H9 (cell line): ENCODE data around the gene INTS12. TPM values are rescaled to one million over a fixed set of nuclear protein-coding genes. Genes with fewer than 3 reads are reported as not detected.

Source experiments
- DNase-seq: peaks from one replicate; pipeline ENCODE4 v3.0.0-alpha.2; 2017
- H2AFZ ChIP-seq: one replicate; pipeline ENCODE4 v1.6.1; 2013; ENCODE audit warnings: mild to moderate bottlenecking, low read length, control low read depth, moderate library complexity
- H2AK5ac ChIP-seq: 2 replicates; pipeline ENCODE4 v1.6.1; 2013; ENCODE audit warnings: low read length, control low read depth, mixed read lengths; ENCODE audit not compliant: insufficient read length
- H2BK120ac ChIP-seq: one replicate; pipeline ENCODE4 v1.6.1; 2013; ENCODE audit warnings: low read depth, mild to moderate bottlenecking, low read length, control low read depth, inconsistent platforms; ENCODE audit not compliant: poor library complexity, severe bottlenecking
- H2BK12ac ChIP-seq: 2 replicates; pipeline ENCODE4 v1.6.1; 2013; ENCODE audit warnings: low read length, control low read depth, mixed read lengths, low read depth; ENCODE audit not compliant: insufficient read length
- H2BK15ac ChIP-seq: 2 replicates; pipeline ENCODE4 v1.6.1; 2013; ENCODE audit warnings: low read depth, low read length, control low read depth
- H2BK20ac ChIP-seq: one replicate; pipeline ENCODE4 v1.6.1; 2013; ENCODE audit warnings: low read depth, mild to moderate bottlenecking, low read length, control low read depth, inconsistent platforms; ENCODE audit not compliant: poor library complexity, severe bottlenecking
- H2BK5ac ChIP-seq: 2 replicates; pipeline ENCODE4 v1.6.1; 2013; ENCODE audit warnings: low read length, control low read depth, mixed read lengths; ENCODE audit not compliant: insufficient read length
- H3K14ac ChIP-seq: 2 replicates; pipeline ENCODE4 v1.6.1; 2013; ENCODE audit warnings: low read length, control low read depth; ENCODE audit not compliant: insufficient read depth
- H3K18ac ChIP-seq: 2 replicates; pipeline ENCODE4 v1.6.1; 2013; ENCODE audit warnings: low read depth, mild to moderate bottlenecking, mixed read lengths, low read length, control low read depth; ENCODE audit not compliant: insufficient read length
- H3K23ac ChIP-seq: 2 replicates; pipeline ENCODE4 v1.6.1; 2013; ENCODE audit warnings: low read length, control low read depth, mixed read lengths, low read depth; ENCODE audit not compliant: insufficient read length
- H3K23me2 ChIP-seq: 2 replicates; pipeline ENCODE4 v1.6.1; 2013; ENCODE audit warnings: low read depth, mild to moderate bottlenecking, mixed read lengths, low read length, control low read depth; ENCODE audit not compliant: insufficient read length, poor library complexity, severe bottlenecking
- H3K27ac ChIP-seq: 2 replicates; pipeline ENCODE4 v1.5.1; 2013; ENCODE audit warnings: low read length, control low read depth, mixed read lengths, low read depth; ENCODE audit not compliant: insufficient read length
- H3K27me3 ChIP-seq: 2 replicates; pipeline ENCODE4 v1.6.1; 2013; ENCODE audit warnings: low read length, control low read depth, inconsistent platforms; ENCODE audit not compliant: insufficient read depth
- H3K4ac ChIP-seq: 2 replicates; pipeline ENCODE4 v1.6.1; 2013; ENCODE audit warnings: low read depth, mild to moderate bottlenecking, control low read depth, inconsistent platforms, low read length, moderate library complexity
- H3K4me1 ChIP-seq: 2 replicates; pipeline ENCODE4 v1.6.1; 2013; ENCODE audit warnings: low read length, control low read depth, inconsistent platforms; ENCODE audit not compliant: insufficient read depth
- H3K4me2 ChIP-seq: 2 replicates; pipeline ENCODE4 v1.6.1; 2013; ENCODE audit warnings: low read length, control low read depth, mixed read lengths; ENCODE audit not compliant: insufficient read length, insufficient read depth
- H3K56ac ChIP-seq: 2 replicates; pipeline ENCODE4 v1.6.1; 2013; ENCODE audit warnings: low read depth, mild to moderate bottlenecking, mixed read lengths, low read length, control low read depth; ENCODE audit not compliant: insufficient read length
- H3K79me1 ChIP-seq: 2 replicates; pipeline ENCODE4 v1.6.1; 2013; ENCODE audit warnings: low read depth, mild to moderate bottlenecking, moderate library complexity, low read length, control low read depth, inconsistent platforms; ENCODE audit not compliant: insufficient read depth, poor library complexity, severe bottlenecking
- H3K79me2 ChIP-seq: 2 replicates; pipeline ENCODE4 v1.6.1; 2013; ENCODE audit warnings: low read length, control low read depth, inconsistent platforms; ENCODE audit not compliant: insufficient read depth
- H3K9ac ChIP-seq: 2 replicates; pipeline ENCODE4 v1.6.1; 2013; ENCODE audit warnings: low read length, control low read depth, mixed read lengths; ENCODE audit not compliant: insufficient read length; ENCODE audit errors: extremely low read depth
- H3K9me3 ChIP-seq: one replicate; pipeline ENCODE4 v1.6.1; 2013; ENCODE audit warnings: low read depth, low read length, inconsistent platforms; ENCODE audit not compliant: control insufficient read depth
- H3T11ph ChIP-seq: one replicate; pipeline ENCODE4 v1.6.1; 2013; ENCODE audit warnings: mild to moderate bottlenecking, low read length, control low read depth, inconsistent platforms
- H4K20me1 ChIP-seq: one replicate; pipeline ENCODE4 v1.6.1; 2013; ENCODE audit not compliant: control insufficient read depth, insufficient read length, insufficient read depth
- H4K5ac ChIP-seq: 2 replicates; pipeline ENCODE4 v1.6.1; 2013; ENCODE audit warnings: low read depth, mild to moderate bottlenecking, mixed read lengths, low read length, control low read depth; ENCODE audit not compliant: insufficient read length
- H4K8ac ChIP-seq: replicated peaks from 2 replicates; pipeline ENCODE4 v1.6.1; 2013; ENCODE audit warnings: low read length, control low read depth, mixed read lengths, low read depth; ENCODE audit not compliant: insufficient read length
- H4K91ac ChIP-seq: 2 replicates; pipeline ENCODE4 v1.6.1; 2013; ENCODE audit warnings: low read depth, mild to moderate bottlenecking, moderate library complexity, mixed read lengths, low read length, control low read depth; ENCODE audit not compliant: insufficient read length
- H3K27ac Mint-ChIP-seq, 3 experiments: 2 replicates in 2 of 3; 3 replicates in 1 of 3; pipeline ENCODE4 v1.8.0; 2020 to 2021; ENCODE audit warnings: mixed read lengths in 3 of 3, mild to moderate bottlenecking in 1 of 3, moderate library complexity in 1 of 3
- H3K27me3 Mint-ChIP-seq: 2 replicates; pipeline ENCODE4 v1.8.0; 2021; ENCODE audit warnings: low read depth, mild to moderate bottlenecking, moderate library complexity, mixed read lengths
- H3K36me3 Mint-ChIP-seq, 3 experiments: 2 replicates in 2 of 3; 3 replicates in 1 of 3; pipeline ENCODE4 v1.8.0; 2020 to 2021; ENCODE audit warnings: low read depth in 3 of 3, mixed read lengths in 3 of 3; ENCODE audit not compliant: insufficient read depth in 1 of 3
- H3K4me1 Mint-ChIP-seq, 2 experiments: 2 replicates each; pipeline ENCODE4 v1.8.0; 2020; ENCODE audit warnings: mixed read lengths in 2 of 2
- H3K4me3 Mint-ChIP-seq, 2 experiments: 2 replicates in 1 of 2; 3 replicates in 1 of 2; pipeline ENCODE4 v1.8.0; 2020 to 2021; ENCODE audit warnings: mild to moderate bottlenecking in 2 of 2, mixed read lengths in 2 of 2, moderate library complexity in 1 of 2
- H3K9me3 Mint-ChIP-seq, 2 experiments: 2 replicates in 1 of 2; 3 replicates in 1 of 2; pipeline ENCODE4 v1.8.0; 2020; ENCODE audit warnings: mild to moderate bottlenecking in 2 of 2, mixed read lengths in 2 of 2, moderate library complexity in 1 of 2
- WGBS: extraction: QIAGEN DNeasy Blood & Tissue Kit; methylation state at CpG from one replicate; pipeline ENCODE4 v1.1.7; 2013; ENCODE audit warnings: missing lambda C conversion rate, low lambda C conversion rate, mixed read lengths; ENCODE audit not compliant: insufficient read length; ENCODE audit errors: extremely low coverage; 5-methylcytosine and 5-hydroxymethylcytosine counted together
- total RNA-seq: library from RNA; stranded (reverse); gene quantifications from 2 replicates; pipeline ENCODE4 v1.2.1, GENCODE V29; 2021
- TF ChIP-seq, protein P1 (sequence below): fragments of 200-600 bp; sonication (generic); conservative IDR thresholded peaks from 3 replicates; pipeline ENCODE4 v1.8.0; 2021; ENCODE audit warnings: antibody characterized with exemption, mild to moderate bottlenecking

Gene INTS12
- total RNA-seq, 1 experiment from 2014 or later = 15.6 TPM

DNA sequence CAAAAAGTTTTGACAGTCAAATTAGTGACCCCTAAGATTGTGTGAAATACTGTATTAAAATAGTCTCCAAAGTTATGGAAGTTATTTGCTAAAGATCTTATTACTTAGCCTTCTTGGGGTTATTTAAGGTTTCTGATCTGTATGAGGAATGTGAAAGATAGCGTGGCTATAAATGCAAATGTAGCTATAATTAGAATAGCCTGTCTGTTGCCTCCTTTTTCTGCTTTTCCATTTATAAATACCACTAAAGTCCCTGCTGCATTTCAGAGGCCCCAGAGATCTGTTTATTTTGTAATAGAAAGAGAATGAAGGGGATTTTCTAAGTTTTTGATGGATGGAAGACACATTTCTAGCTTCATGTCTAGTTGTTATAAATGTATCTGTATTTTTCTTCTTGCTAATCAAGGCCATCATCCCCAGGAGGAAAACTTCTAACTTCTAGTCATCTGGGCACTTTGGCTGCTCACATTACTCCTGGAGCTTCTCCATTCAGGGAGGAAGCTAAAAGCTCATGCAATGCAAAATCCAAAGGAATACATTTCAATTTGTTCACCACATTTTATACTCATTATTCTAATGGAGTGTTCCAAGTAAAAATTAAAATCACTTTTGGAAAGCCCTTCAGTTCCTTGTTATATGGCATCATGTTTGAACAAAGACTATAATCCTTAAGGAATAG is 73.9 kb downstream of the INTS12 start:
- Histone ChIP-seq H4K8ac (no peak overlapping the region), H3K27ac (no peak overlapping the region), H4K20me1 (no peaks in the 10 kb centered on the region)

More for the DNA sequence above, 73.9 kb downstream of the INTS12 start:
- Histone ChIP-seq H2AK5ac (no peak overlapping the region), H3K23ac (no peak overlapping the region), H3K27me3 (no peaks in the 10 kb centered on the region), H2AFZ (no peak overlapping the region), H3K4me2 (no peak overlapping the region), H3K56ac (no peak overlapping the region), H2BK5ac (no peak overlapping the region), H3K4ac (no peak overlapping the region), H3K23me2 (no peaks in the 10 kb centered on the region), H4K91ac (no peak overlapping the region), H3K79me1 (no peaks in the 10 kb centered on the region), H2BK12ac (no peak overlapping the region), H2BK20ac (no peak overlapping the region), H3K9ac (no peak overlapping the region), H4K5ac (no peak overlapping the region), H3K18ac (no peak overlapping the region), H2BK120ac (no peak overlapping the region), H3T11ph (no peak overlapping the region), H3K4me1 (no peaks in the 10 kb centered on the region), H3K14ac (no peak overlapping the region), H2BK15ac (no peak overlapping the region), H3K79me2 (no peaks in the 10 kb centered on the region), H3K9me3 (no peaks in the 10 kb centered on the region)
- no peak for DNase-seq
- peaks cover 2% of the 10 kb centered on the region; the same call in 1 of the 2 replicates for H3K27me3 Mint-ChIP-seq
- H3K36me3 Mint-ChIP-seq = no peaks in the 10 kb centered on the region
- WGBS = no CpG with 5 or more reads among the region's 1 CpG
- peaks cover 8 to 13% of the 10 kb centered on the region in 2 experiments for H3K4me1 Mint-ChIP-seq
- H3K9me3 Mint-ChIP-seq = no peaks in the 10 kb centered on the region
- no peak overlapping the region for H3K27ac Mint-ChIP-seq
- H3K4me3 Mint-ChIP-seq = no peak overlapping the region
- TF ChIP-seq, protein P1, sequence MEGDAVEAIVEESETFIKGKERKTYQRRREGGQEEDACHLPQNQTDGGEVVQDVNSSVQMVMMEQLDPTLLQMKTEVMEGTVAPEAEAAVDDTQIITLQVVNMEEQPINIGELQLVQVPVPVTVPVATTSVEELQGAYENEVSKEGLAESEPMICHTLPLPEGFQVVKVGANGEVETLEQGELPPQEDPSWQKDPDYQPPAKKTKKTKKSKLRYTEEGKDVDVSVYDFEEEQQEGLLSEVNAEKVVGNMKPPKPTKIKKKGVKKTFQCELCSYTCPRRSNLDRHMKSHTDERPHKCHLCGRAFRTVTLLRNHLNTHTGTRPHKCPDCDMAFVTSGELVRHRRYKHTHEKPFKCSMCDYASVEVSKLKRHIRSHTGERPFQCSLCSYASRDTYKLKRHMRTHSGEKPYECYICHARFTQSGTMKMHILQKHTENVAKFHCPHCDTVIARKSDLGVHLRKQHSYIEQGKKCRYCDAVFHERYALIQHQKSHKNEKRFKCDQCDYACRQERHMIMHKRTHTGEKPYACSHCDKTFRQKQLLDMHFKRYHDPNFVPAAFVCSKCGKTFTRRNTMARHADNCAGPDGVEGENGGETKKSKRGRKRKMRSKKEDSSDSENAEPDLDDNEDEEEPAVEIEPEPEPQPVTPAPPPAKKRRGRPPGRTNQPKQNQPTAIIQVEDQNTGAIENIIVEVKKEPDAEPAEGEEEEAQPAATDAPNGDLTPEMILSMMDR = no peak
